GM12892 (cell line): ENCODE data around the gene ASH1L.

Source experiments
- POLR2A ChIP-seq: IDR thresholded peaks from 2 replicates; pipeline ENCODE4 v1.6.1; 2011; ENCODE audit warnings: low read depth, low read length, control low read depth
- POLR2AphosphoS5 ChIP-seq: IDR thresholded peaks from 2 replicates; pipeline ENCODE4 v1.6.1; 2011; ENCODE audit warnings: low read depth, low read length, control low read depth
- TAF1 ChIP-seq: IDR thresholded peaks from 2 replicates; pipeline ENCODE4 v1.6.1; 2011; ENCODE audit warnings: low read depth, mild to moderate bottlenecking, control low read depth, low read length, borderline replicate concordance

GRCh38 chr1:155478270-155478852 is 84.2 kb downstream of the ASH1L start:
- TF ChIP-seq POLR2A, result no peak
- TF ChIP-seq POLR2AphosphoS5, result no peak
- no peak for TF ChIP-seq TAF1
